ENCODE data around the gene P2RX3. TPM values are rescaled to one million over a fixed set of nuclear protein-coding genes. Genes with fewer than 3 reads are reported as not detected.

P2RX3 gene
- total RNA-seq, 1 donor from 2014 or later, result 2.0 TPM

DNA sequence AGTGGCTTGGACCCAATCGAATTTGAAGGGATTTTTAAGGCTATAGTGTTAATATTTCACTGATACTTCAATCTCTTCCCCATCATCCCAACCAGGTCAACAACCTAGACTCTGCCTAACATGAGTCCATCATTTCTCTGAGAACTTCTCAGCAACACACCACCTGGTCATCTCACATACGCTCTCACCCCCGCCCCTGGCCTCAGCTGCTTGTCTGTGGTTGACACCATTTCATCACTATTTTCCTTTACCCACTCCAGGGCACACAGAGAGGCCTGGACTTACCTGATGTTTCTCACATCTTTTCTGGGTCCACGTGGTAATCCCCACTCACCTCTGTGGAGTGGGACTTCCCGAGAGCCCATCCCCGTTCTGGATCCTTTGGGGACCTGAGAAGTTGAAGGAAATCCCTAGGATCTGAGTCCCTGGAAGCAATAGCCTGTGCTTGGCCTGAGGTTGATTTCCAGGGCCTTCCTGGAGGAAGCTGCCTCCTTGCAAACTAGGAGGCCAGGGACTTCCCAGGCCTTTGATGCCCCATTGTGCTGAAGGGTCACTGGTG lies 3.2 kb downstream of the P2RX3 start:
- no peaks in the 10 kb centered on the region for H3K36me3 Mint-ChIP-seq
- no peaks in the 10 kb centered on the region for H3K9me3 Mint-ChIP-seq
- peaks cover 37% of the 10 kb centered on the region for H3K4me1 Mint-ChIP-seq
- TF ChIP-seq CTCF (IDR thresholded peaks at IDR 0.05; ENCODE audit: unreplicated experiment), result no peak
- H3K27me3 Mint-ChIP-seq (ENCODE audit: low read depth), result no peaks in the 10 kb centered on the region
- H3K27ac Mint-ChIP-seq, result no peak overlapping the region
- no peak overlapping the region for H3K4me3 Mint-ChIP-seq
- no peak for DNase-seq (ENCODE audit: low spot score in 2 of 2, unreplicated experiment in 2 of 2)

- TF ChIP-seq CTCF (IDR thresholded peaks at IDR 0.05; ENCODE audit: unreplicated experiment), result no peak
- DNase-seq (ENCODE audit: low spot score in 2 of 2, unreplicated experiment in 2 of 2), result no peak
- no peak overlapping the region for H3K4me3 Mint-ChIP-seq
- no peaks in the 10 kb centered on the region for H3K36me3 Mint-ChIP-seq
- H3K4me1 Mint-ChIP-seq, result peaks cover 34% of the 10 kb centered on the region
- no peaks in the 10 kb centered on the region for H3K9me3 Mint-ChIP-seq
- H3K27ac Mint-ChIP-seq, result no peak overlapping the region
- H3K27me3 Mint-ChIP-seq (ENCODE audit: low read depth), result no peaks in the 10 kb centered on the region
Observed at GRCh38 chr11:57342702-57343101, 4.5 kb downstream of the P2RX3 start.

DNA sequence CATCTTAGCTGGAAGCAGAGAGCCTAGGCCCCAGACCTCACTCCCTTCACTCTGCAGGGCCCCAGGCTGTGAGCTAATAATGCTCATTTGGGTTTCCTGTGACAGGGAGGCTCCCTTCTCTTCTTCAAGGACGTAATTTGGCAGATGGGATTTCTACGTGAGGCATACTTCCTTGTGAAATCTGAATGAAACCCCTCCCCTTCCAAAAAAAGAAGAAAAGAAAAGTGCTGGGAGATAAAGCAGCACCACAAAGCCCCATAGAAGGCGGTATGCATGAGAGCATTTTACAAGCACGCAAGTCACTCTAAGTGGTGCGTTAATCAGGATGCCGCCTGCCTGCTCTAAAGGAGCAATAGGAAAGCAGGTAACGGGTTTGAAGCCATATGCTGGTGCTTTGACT lies 5.7 kb downstream of the P2RX3 start:
- Mint-ChIP-seq H3K9me3 (no peaks in the 10 kb centered on the region), H3K27me3 (ENCODE audit: low read depth) (no peaks in the 10 kb centered on the region), H3K4me3 (no peak overlapping the region), H3K36me3 (no peaks in the 10 kb centered on the region), H3K4me1 (peaks cover 30% of the 10 kb centered on the region), H3K27ac (peak overlapping the region; percentile 67)
- no peak for TF ChIP-seq CTCF (IDR thresholded peaks at IDR 0.05; ENCODE audit: unreplicated experiment)
- DNase-seq (ENCODE audit: low spot score in 2 of 2, unreplicated experiment in 2 of 2), result no peak

GRCh38 chr11:57344826-57345225 lies 6.7 kb downstream of the P2RX3 start:
- Mint-ChIP-seq H3K27ac (no peak overlapping the region), H3K4me1 (peaks cover 27% of the 10 kb centered on the region), H3K36me3 (no peaks in the 10 kb centered on the region), H3K4me3 (no peak overlapping the region), H3K9me3 (no peaks in the 10 kb centered on the region), H3K27me3 (ENCODE audit: low read depth) (peaks cover 2% of the 10 kb centered on the region)
- DNase-seq (ENCODE audit: low spot score in 2 of 2, unreplicated experiment in 2 of 2), result no peak
- TF ChIP-seq CTCF (IDR thresholded peaks at IDR 0.05; ENCODE audit: unreplicated experiment), result no peak

DNA sequence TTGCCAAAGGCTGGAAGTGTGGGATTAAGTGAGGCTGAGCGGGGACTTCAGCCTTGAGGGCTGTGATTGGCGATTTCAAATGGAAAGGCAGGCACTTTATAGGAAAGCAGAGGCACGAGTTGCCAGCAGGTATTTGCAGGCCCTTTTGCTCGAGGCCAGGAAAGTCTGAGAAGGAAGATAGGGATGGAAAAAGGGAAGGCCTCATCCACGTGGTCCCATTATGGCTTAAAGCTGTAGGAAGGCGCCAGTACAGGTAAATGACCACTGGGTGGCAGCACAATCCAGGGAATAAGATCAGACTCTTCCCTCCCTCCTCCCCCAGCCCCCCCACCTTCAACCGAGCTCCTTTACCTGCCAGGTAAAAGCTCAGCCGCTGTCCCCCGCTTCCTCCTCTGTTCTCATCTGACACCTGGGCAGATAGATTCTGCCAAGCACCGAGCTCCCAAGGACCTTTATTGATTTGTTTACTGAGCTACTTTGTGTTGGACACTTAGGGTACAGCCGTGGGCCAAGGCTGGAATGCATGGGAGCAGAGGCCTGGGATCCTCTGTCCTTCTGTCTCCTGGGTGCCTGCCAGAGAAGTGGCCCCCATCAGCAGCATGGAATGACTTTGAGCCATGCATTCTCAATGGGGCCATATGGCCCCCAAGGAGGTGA lies 7.5 kb downstream of the P2RX3 start:
- DNase-seq (ENCODE audit: low spot score in 2 of 2, unreplicated experiment in 2 of 2), result peak; percentile 51 to 68
- peaks cover 3% of the 10 kb centered on the region for H3K27me3 Mint-ChIP-seq (ENCODE audit: low read depth)
- H3K9me3 Mint-ChIP-seq, result no peaks in the 10 kb centered on the region
- no peak overlapping the region for H3K4me3 Mint-ChIP-seq
- no peaks in the 10 kb centered on the region for H3K36me3 Mint-ChIP-seq
- H3K27ac Mint-ChIP-seq, result peak overlapping the region; percentile 50
- H3K4me1 Mint-ChIP-seq, result peaks cover 21% of the 10 kb centered on the region
- TF ChIP-seq CTCF (IDR thresholded peaks at IDR 0.05; ENCODE audit: unreplicated experiment), result peak; percentile 79
